ENCODE data around the gene IMPG2. TPM values are rescaled to one million over a fixed set of nuclear protein-coding genes. Genes with fewer than 3 reads are reported as not detected.

Gene IMPG2
- total and polyA plus RNA-seq, 2 donors (not counting 1 experiment from before 2014, with no cell fraction given), result 0.21 to 0.44 TPM

DNA sequence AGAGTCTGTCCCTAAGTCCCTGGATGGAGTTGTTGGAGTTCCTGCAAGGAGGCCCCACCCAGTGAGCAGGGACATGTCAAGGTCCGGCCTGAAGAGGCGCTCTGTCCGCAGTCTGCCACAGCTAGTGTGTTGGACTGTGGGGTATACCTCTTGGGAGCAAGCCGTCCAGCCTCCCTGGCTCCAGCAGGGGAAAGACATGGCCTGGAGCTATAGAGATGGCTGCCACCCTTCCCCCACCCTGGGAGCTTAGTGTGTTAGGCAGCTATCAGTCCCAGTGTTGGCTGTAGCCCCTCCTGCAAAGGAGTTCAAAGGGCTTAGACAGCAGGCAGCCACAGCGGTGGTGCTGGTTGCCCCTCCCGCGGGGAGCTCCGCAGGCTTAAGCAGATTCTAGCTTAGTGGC, 20.3 kb downstream of the IMPG2 start:
- Histone ChIP-seq H3K79me2 (ENCODE audit: control insufficient read depth, insufficient read depth, low read length) (no peaks in the 10 kb centered on the region), H4K20me1 (ENCODE audit: control insufficient read depth, insufficient read depth, low read length, poor library complexity, severe bottlenecking) (no peaks in the 10 kb centered on the region), H3K9me3 (ENCODE audit: control extremely low read depth in 1 of 3, control insufficient read depth in 2 of 3, insufficient read depth in 1 of 3, low read length in 2 of 3) (peaks cover 0 to 17% (median 2%) of the 10 kb centered on the region in 3 donors), H3K4me3 (ENCODE audit: control extremely low read depth in 1 of 5, extremely low read depth in 1 of 5, insufficient read depth in 1 of 5, low read depth in 2 of 5, low read length in 4 of 5) (no peak overlapping the region), H3K27me3 (replicated peaks in 1 of 4; ENCODE audit: control extremely low read depth in 1 of 4, control insufficient read depth in 3 of 4, insufficient read depth in 4 of 4, low read length in 3 of 4) (no peaks in the 10 kb centered on the region), H3K27ac (ENCODE audit: low read length in 2 of 2) (no peak overlapping the region), H3K36me3 (replicated peaks in 1 of 2; ENCODE audit: control extremely low read depth in 1 of 2, control insufficient read depth in 1 of 2, extremely low read depth in 1 of 2, insufficient read depth in 2 of 2, low read length in 1 of 2) (peaks cover 0 to 1% of the 10 kb centered on the region in 2 experiments), H2AFZ (ENCODE audit: insufficient read depth, low read depth, low read length, poor library complexity, severe bottlenecking) (no peak overlapping the region), H3K9ac (ENCODE audit: low read length) (no peak overlapping the region), H3K4me2 (replicated peaks; ENCODE audit: low read depth, low read length, poor library complexity, severe bottlenecking) (no peak overlapping the region), H3K4me1 (ENCODE audit: control insufficient read depth in 2 of 2, insufficient read depth in 2 of 2, low read length in 2 of 2) (no peaks in the 10 kb centered on the region)
- Mint-ChIP-seq H3K4me3 (no peak overlapping the region), H3K27ac (no peak overlapping the region), H3K9me3 (ENCODE audit: insufficient read depth) (peaks cover 29% of the 10 kb centered on the region), H3K4me1 (no peaks in the 10 kb centered on the region), H3K27me3 (no peaks in the 10 kb centered on the region)
- intact Hi-C loops (cut with micrococcal nuclease), result no loop called here
- TF ChIP-seq EZH2 (IDR thresholded peaks at IDR 0.05; ENCODE audit: borderline replicate concordance, insufficient read depth, low read depth, low read length, poor library complexity, severe bottlenecking), result no peak
- TF ChIP-seq, protein P1, sequence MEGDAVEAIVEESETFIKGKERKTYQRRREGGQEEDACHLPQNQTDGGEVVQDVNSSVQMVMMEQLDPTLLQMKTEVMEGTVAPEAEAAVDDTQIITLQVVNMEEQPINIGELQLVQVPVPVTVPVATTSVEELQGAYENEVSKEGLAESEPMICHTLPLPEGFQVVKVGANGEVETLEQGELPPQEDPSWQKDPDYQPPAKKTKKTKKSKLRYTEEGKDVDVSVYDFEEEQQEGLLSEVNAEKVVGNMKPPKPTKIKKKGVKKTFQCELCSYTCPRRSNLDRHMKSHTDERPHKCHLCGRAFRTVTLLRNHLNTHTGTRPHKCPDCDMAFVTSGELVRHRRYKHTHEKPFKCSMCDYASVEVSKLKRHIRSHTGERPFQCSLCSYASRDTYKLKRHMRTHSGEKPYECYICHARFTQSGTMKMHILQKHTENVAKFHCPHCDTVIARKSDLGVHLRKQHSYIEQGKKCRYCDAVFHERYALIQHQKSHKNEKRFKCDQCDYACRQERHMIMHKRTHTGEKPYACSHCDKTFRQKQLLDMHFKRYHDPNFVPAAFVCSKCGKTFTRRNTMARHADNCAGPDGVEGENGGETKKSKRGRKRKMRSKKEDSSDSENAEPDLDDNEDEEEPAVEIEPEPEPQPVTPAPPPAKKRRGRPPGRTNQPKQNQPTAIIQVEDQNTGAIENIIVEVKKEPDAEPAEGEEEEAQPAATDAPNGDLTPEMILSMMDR (IDR thresholded peaks at IDR 0.05), result no peak
- DNase-seq (no peak), ATAC-seq (ENCODE audit: low read depth) (no peak)
- 97% methylated on average over 8 of the region's 8 CpGs for WGBS (ENCODE audit: insufficient coverage)
- CTCF ChIA-PET, result no interaction called here
- POLR2A ChIA-PET, result no interaction called here

DNA sequence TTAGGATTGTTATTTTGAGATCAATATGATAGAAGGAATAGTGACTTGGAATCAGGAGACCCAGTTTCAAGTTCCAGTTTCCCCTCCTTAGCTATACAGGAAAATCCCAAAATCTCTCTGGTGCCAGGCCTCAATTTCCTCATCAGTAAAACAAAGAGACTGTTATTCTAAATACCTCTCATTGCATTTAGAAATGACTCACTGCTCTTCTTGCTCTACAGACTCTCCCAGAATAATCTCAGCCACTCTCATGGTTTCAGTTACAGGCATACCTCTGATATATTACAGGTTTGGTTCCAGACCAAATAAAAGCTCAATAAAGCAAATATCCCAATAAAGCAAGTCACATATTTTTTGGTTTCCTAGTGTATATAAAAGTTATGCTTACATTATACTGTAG, 28.3 kb downstream of the IMPG2 start:
- POLR2A ChIA-PET, result no interaction called here
- Histone ChIP-seq H3K27me3 (replicated peaks in 1 of 4; ENCODE audit: control extremely low read depth in 1 of 4, control insufficient read depth in 3 of 4, insufficient read depth in 4 of 4, low read length in 3 of 4) (no peaks in the 10 kb centered on the region), H3K4me1 (ENCODE audit: control insufficient read depth in 2 of 2, insufficient read depth in 2 of 2, low read length in 2 of 2) (no peaks in the 10 kb centered on the region), H3K4me2 (replicated peaks; ENCODE audit: low read depth, low read length, poor library complexity, severe bottlenecking) (no peak overlapping the region), H2AFZ (ENCODE audit: insufficient read depth, low read depth, low read length, poor library complexity, severe bottlenecking) (no peak overlapping the region), H3K9me3 (ENCODE audit: control extremely low read depth in 1 of 3, control insufficient read depth in 2 of 3, insufficient read depth in 1 of 3, low read length in 2 of 3) (peaks cover 0 to 4% (median 2%) of the 10 kb centered on the region in 3 donors), H3K36me3 (replicated peaks in 1 of 2; ENCODE audit: control extremely low read depth in 1 of 2, control insufficient read depth in 1 of 2, extremely low read depth in 1 of 2, insufficient read depth in 2 of 2, low read length in 1 of 2) (no peaks in the 10 kb centered on the region), H3K79me2 (ENCODE audit: control insufficient read depth, insufficient read depth, low read length) (no peaks in the 10 kb centered on the region), H3K27ac (ENCODE audit: low read length in 2 of 2) (no peak overlapping the region), H4K20me1 (ENCODE audit: control insufficient read depth, insufficient read depth, low read length, poor library complexity, severe bottlenecking) (no peaks in the 10 kb centered on the region), H3K9ac (ENCODE audit: low read length) (no peak overlapping the region), H3K4me3 (ENCODE audit: control extremely low read depth in 1 of 5, extremely low read depth in 1 of 5, insufficient read depth in 1 of 5, low read depth in 2 of 5, low read length in 4 of 5) (no peak overlapping the region)
- TF ChIP-seq, protein P1 (IDR thresholded peaks at IDR 0.05), result no peak
- TF ChIP-seq EZH2 (IDR thresholded peaks at IDR 0.05; ENCODE audit: borderline replicate concordance, insufficient read depth, low read depth, low read length, poor library complexity, severe bottlenecking), result no peak
- intact Hi-C loops (cut with micrococcal nuclease), result no loop called here
- ATAC-seq (ENCODE audit: low read depth) (no peak), DNase-seq (no peak)
- CTCF ChIA-PET, result no interaction called here
- H3K27me3 Mint-ChIP-seq, result no peaks in the 10 kb centered on the region
- H3K9me3 Mint-ChIP-seq (ENCODE audit: insufficient read depth), result peaks cover 12% of the 10 kb centered on the region
- no peak overlapping the region for H3K27ac Mint-ChIP-seq
- H3K4me3 Mint-ChIP-seq, result no peak overlapping the region
- H3K4me1 Mint-ChIP-seq, result no peaks in the 10 kb centered on the region
